ENCODE data around the gene AKR7A3. TPM values are rescaled to one million over a fixed set of nuclear protein-coding genes. Genes with fewer than 3 reads are reported as not detected.

Gene AKR7A3
- total RNA-seq, result 0.18 and 0.28 TPM in 2 replicates

DNA sequence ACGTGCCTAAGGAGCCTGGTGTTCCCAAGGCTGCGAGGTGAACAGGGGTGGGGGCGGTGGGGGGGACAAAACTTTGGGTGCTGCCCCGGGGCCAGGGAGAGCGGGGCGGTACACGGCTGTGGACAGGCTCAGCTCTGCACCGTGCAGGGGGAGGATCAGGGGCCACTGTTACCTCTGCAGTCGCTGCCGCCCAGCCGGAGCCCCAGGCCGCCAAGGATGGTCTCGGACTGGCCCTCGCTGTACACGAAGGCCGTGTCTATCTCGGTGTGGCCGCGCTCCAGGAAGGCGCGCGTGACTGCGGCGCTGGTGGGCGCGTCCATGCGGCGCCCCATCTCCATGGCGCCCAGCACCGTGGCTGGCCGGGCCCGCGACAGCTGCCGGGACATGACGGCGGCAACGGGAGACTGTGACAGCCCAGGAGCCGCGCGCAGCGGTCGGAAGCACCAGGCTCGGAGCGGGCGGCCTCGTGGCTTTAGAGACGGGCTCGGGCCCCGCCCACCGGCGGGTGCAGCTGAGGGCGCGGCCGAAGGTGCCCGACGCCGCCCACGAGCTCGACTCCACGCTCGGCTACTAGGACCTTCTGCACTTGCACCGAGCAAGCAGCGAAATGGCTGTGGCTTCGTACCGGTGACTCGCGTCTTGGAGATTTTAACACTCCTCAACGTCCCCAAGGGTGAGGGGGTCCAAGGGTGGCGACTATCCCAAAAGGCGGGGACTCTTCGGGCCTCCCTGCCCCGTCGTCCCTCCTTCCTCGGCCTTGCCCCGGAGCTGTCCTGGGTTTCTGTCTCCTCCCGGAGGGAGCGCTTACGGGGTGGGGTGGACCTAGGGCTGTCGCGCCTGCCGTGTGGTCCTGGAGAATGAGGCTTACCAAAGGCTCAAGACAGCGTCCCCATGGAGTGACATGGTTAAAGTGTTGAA lies at the start of gene AKR7A3:
Gene AKR7A3, minus strand, starts transcription at position 447 of the 918 bp plus-strand sequence. Its CDS starts 61 bp downstream, at position 386.

DNA sequence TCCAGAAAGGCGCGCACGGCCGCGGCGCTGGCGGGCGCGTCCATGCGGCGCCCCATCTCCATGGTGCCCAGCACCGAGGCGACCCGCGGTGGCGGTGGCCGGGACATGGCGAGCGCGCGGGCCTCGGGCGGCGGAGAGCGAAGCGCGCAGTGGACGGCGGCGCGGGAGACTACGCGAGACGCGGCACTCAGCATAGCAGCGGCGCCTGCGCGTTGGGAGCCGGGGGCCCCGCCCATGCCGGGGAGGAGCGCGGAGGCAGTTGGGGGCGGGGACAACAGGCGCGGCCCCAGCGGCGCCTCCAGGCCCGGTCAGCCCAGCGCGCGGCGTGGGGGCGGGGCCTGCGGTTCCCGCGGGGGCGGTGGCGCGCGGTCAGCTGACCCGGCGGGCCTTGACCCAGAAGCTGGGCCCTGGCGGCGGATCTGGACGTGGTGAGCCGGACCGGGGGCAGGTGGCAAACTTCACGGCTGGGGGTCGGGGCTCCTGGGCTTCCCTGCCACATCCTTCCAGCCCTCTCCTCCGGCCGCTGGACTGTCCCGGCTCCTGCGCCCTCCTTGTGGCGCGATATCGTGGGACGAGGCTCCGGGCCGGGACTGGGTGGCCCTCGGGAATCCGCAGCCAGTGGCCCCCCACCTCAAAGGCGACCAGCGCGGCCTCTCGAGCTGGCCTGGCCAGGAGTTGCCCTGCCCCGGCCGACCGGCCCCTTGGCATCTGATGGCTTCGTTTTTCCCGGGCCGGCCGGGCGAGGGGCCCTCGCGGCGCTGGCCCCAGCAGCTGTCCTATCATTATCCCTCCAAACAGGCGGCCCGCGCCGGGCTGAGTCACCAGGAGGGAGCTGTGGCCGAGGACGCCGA lies 23.6 kb upstream of the AKR7A3 start, which contains the start of the genes AKR7A2 and SLC66A1:
Gene AKR7A2, minus strand, starts transcription at position 214 of the 851 bp plus-strand sequence. Its CDS starts 20 bp downstream, at position 194.
Gene SLC66A1, plus strand, starts transcription at position 396 of the 851 bp plus-strand sequence. CDS start 5,352 bp downstream, outside the sequence.

DNA sequence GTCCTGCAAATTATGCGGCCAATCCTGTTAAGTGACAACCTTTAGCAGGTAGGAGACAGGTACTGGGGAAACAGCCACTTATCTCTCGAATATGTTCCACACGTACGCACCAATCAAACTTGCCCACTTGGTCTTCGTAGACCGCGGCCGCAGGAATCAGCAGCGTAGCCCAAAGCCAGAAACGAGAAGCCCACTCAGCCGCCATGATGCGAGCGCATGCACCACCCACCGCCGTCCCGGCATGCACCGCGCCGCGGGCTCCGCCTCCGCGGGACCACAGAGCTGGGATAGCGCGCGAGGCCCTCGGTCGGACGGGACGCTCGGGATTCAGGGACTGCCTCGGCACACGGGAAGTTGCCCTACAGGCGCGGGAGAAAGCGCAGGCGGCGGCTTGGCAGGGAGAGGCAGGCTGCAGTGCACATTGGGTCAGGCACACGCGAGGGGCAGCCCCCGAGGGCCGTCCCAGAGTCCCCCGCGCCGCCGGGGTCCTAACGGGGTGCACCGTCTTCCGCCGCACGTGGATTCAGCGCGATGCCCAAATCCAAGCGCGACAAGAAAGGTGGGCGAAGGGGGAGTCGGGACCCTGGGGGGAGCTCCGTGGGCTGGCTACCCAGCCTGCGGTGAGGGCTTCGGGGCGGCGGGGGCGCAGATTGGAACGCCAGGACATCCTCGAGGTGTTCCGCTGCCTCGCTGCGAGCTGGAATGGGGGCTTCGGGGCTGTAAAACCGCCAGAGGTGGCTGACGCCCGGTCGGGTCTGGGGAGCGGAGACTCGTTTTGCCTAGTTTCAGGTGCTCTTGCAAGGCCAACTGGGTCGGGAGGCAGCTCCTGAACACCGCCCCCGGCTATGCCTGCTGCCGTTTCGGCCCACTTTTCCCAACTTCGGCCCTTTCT lies 37.0 kb downstream of the AKR7A3 start, which contains the start of the genes EMC1 and MRTO4:
Gene EMC1, minus strand, starts transcription at position 220 of the 892 bp plus-strand sequence. Its CDS starts 15 bp downstream, at position 205.
Gene MRTO4, plus strand, starts transcription at position 501 of the 892 bp plus-strand sequence. Its CDS starts 31 bp downstream, at position 532.

Other genes with a start within 250 kb of the AKR7A3 start
- gene UBR4, start 78.5 kb downstream of the AKR7A3 start, total RNA-seq, result 69.7 and 112 TPM in 2 replicates
- 59.0 and 73.9 TPM in 2 replicates for gene EMC1, start 37.2 kb downstream of the AKR7A3 start, total RNA-seq
- 26.5 and 40.7 TPM in 2 replicates for gene MRTO4, start 37.0 kb downstream of the AKR7A3 start, total RNA-seq
- 45.0 and 53.4 TPM in 2 replicates for gene AKR7A2, start 23.4 kb upstream of the AKR7A3 start, total RNA-seq
- 12.0 and 14.0 TPM in 2 replicates for gene SLC66A1, start 23.6 kb upstream of the AKR7A3 start, total RNA-seq
- gene CAPZB, start 196.8 kb upstream of the AKR7A3 start, total RNA-seq, result 88.8 and 110 TPM in 2 replicates

All from endothelial cell of coronary artery (primary cell).